Measurements from ENCODE around the gene RTN4RL1.

The RTN4RL1 gene, protein sequence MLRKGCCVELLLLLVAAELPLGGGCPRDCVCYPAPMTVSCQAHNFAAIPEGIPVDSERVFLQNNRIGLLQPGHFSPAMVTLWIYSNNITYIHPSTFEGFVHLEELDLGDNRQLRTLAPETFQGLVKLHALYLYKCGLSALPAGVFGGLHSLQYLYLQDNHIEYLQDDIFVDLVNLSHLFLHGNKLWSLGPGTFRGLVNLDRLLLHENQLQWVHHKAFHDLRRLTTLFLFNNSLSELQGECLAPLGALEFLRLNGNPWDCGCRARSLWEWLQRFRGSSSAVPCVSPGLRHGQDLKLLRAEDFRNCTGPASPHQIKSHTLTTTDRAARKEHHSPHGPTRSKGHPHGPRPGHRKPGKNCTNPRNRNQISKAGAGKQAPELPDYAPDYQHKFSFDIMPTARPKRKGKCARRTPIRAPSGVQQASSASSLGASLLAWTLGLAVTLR

GRCh38 chr17:2025220-2025621 is at the start of gene RTN4RL1:
Gene RTN4RL1 (minus strand): TSS chr17:2025334. CDS start chr17:2024865, 469 bp downstream.
- peak within 1 kb of the TSS; percentile 59; the same call in 1 of the 2 replicates for H3K4me2 ChIP-seq (ENCODE audit: low read length)

DNA sequence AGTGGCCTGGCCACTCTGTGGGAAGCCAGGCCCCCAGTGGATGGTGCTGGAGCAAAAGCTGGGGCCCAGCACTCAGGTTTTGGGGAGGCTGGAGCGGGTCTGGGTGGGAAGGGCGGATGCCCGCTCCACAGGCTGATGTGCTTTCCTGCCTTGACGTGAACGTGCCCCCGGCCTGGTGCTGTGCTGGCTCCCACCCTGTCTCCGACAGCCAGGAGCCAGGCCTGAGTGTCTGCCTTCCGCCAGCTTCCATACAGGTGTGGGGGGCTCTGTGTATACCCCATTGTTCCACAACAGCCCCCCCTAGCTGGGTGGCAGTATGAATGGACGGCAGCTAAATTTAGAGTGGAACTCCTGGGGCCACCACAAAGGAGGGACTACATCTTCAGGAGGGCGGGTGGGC is 49.8 kb upstream of the RTN4RL1 start:
- Histone ChIP-seq H3K27me3 (ENCODE audit: insufficient read depth, low read length) (no peaks in the 10 kb centered on the region), H4K20me1 (ENCODE audit: insufficient read depth, low read length) (no peaks in the 10 kb centered on the region), H3K36me3 (ENCODE audit: insufficient read depth, low read length) (peaks cover 14% of the 10 kb centered on the region; the same call in 1 of the 2 replicates), H3K9me2 (ENCODE audit: low read depth, low read length) (no peaks in the 10 kb centered on the region), H3K9me3 (ENCODE audit: low read length) (no peaks in the 10 kb centered on the region), H2AFZ (ENCODE audit: low read length) (no peak overlapping the region), H3K4me3 (ENCODE audit: low read depth, low read length, poor library complexity, severe bottlenecking) (no peak overlapping the region), H3F3A (ENCODE audit: insufficient read depth, low read length) (no peaks in the 10 kb centered on the region), H3K4me2 (ENCODE audit: low read length) (no peak overlapping the region), H3K4me1 (ENCODE audit: insufficient read depth, low read length, severe bottlenecking) (peaks cover 11% of the 10 kb centered on the region), H3K79me2 (ENCODE audit: insufficient read depth, low read length) (no peaks in the 10 kb centered on the region), H3K27ac (ENCODE audit: low read depth, low read length, poor library complexity, severe bottlenecking) (no peak overlapping the region), H3K9ac (ENCODE audit: low read length) (no peak overlapping the region)
- TF ChIP-seq CTCF (IDR thresholded peaks at IDR 0.05; ENCODE audit: low read length) (no peak), EZH2 (IDR thresholded peaks at IDR 0.05; ENCODE audit: borderline replicate concordance, low read length) (no peak)

More at GRCh38 chr17:2025220-2025621, at the start of gene RTN4RL1:
- H2AFZ ChIP-seq (ENCODE audit: low read length), result no peak within 1 kb of the TSS
- no peaks in the 10 kb centered on the region for H3K36me3 ChIP-seq (ENCODE audit: insufficient read depth, low read length)
- no peaks in the 10 kb centered on the region for H4K20me1 ChIP-seq (ENCODE audit: insufficient read depth, low read length)
- peak within 1 kb of the TSS; percentile 31 for H3K4me3 ChIP-seq (ENCODE audit: low read depth, low read length, poor library complexity, severe bottlenecking)
- no peaks in the 10 kb centered on the region for H3K9me3 ChIP-seq (ENCODE audit: low read length)
- H3K9ac ChIP-seq (ENCODE audit: low read length), result no peak within 1 kb of the TSS
- H3F3A ChIP-seq (ENCODE audit: insufficient read depth, low read length), result no peaks in the 10 kb centered on the region
- H3K79me2 ChIP-seq (ENCODE audit: insufficient read depth, low read length), result no peaks in the 10 kb centered on the region
- no peaks in the 10 kb centered on the region for H3K9me2 ChIP-seq (ENCODE audit: low read depth, low read length)
- TF ChIP-seq CTCF (IDR thresholded peaks at IDR 0.05; ENCODE audit: low read length) (no peak), EZH2 (IDR thresholded peaks at IDR 0.05; ENCODE audit: borderline replicate concordance, low read length) (no peak)
- H3K4me1 ChIP-seq (ENCODE audit: insufficient read depth, low read length, severe bottlenecking), result peaks cover 4% of the 10 kb centered on the region
- H3K27me3 ChIP-seq (ENCODE audit: insufficient read depth, low read length), result peaks cover 22% of the 10 kb centered on the region
- H3K27ac ChIP-seq (ENCODE audit: low read depth, low read length, poor library complexity, severe bottlenecking), result no peak within 1 kb of the TSS

GRCh38 chr17:2071455-2072281 is 46.5 kb upstream of the RTN4RL1 start:
- Histone ChIP-seq H3K4me2 (ENCODE audit: low read length) (no peak overlapping the region), H3K9me2 (ENCODE audit: low read depth, low read length) (no peaks in the 10 kb centered on the region), H3K4me1 (ENCODE audit: insufficient read depth, low read length, severe bottlenecking) (peaks cover 19% of the 10 kb centered on the region), H3K36me3 (ENCODE audit: insufficient read depth, low read length) (peaks cover 6% of the 10 kb centered on the region; the same call in 1 of the 2 replicates), H3K27ac (ENCODE audit: low read depth, low read length, poor library complexity, severe bottlenecking) (no peak overlapping the region), H3K4me3 (ENCODE audit: low read depth, low read length, poor library complexity, severe bottlenecking) (no peak overlapping the region), H3F3A (ENCODE audit: insufficient read depth, low read length) (no peaks in the 10 kb centered on the region), H3K79me2 (ENCODE audit: insufficient read depth, low read length) (no peaks in the 10 kb centered on the region), H4K20me1 (ENCODE audit: insufficient read depth, low read length) (no peaks in the 10 kb centered on the region), H2AFZ (ENCODE audit: low read length) (no peak overlapping the region), H3K9me3 (ENCODE audit: low read length) (no peaks in the 10 kb centered on the region), H3K27me3 (ENCODE audit: insufficient read depth, low read length) (no peaks in the 10 kb centered on the region), H3K9ac (ENCODE audit: low read length) (no peak overlapping the region; the same call in 1 of the 2 replicates)
- TF ChIP-seq EZH2 (IDR thresholded peaks at IDR 0.05; ENCODE audit: borderline replicate concordance, low read length), result no peak
- no peak for TF ChIP-seq CTCF (IDR thresholded peaks at IDR 0.05; ENCODE audit: low read length)

Measured in OCI-LY1 (cell line).